ENCODE results near the gene AGBL4. TPM values are rescaled to one million over a fixed set of nuclear protein-coding genes. Genes with fewer than 3 reads are reported as not detected.
"Not testable (repeated sequence)": the region's sequence is repeated elsewhere in the genome, so short reads cannot be mapped to it uniquely, and the experiment has no call there.

The AGBL4 gene
- total RNA-seq, 1 donor from 2014 or later, result not detected

DNA sequence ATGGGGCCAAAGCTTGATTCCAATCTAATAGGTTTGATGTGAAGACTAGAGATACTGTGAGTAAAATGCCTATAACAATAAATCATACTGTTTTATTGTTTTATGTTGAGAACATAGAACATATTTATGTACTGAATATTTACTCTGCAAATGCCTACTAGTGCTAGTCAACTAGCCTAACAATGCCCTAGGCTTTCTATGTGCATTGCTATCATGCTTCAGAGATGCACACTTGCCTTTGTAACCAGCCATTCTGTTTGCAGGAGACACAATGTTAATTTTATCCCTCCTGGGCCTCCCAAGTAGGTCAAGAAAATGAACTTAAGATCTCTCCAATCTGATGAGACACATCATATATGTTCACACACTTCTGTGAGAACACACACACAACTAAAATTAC lies 716.3 kb downstream of the AGBL4 start:
- H3K27ac Mint-ChIP-seq (ENCODE audit: unreplicated experiment), result no peak overlapping the region

DNA sequence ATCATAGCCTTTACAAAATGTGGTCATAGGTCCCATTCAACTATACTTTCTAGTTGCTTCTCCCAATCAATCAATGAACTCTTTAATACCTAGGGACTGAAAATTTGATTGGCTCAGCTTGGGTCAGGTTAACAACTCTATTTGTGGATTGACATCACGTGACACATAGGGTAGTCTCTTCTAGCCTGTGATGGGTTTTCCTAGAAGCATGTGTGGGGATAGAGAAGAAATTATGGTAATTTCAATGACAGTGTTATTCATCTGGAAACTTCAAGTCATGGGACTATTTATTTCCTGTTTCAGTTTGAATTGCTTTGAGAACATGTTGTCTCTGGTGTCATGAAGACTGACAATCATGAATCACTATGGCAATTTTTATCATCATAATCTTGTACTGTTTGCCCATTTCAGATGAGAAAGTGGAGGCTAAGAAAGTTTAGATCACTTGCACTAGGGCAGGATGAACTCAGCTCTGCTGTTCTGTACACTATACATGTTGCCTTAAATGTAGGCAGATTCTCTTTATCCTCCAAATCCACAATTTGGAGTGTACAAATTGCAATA lies 717.2 kb downstream of the AGBL4 start:
- no peak for TF ChIP-seq CTCF (IDR thresholded peaks at IDR 0.05)
- Mint-ChIP-seq H3K27me3 (ENCODE audit: unreplicated experiment) (no peaks in the 10 kb centered on the region), H3K9me3 (ENCODE audit: unreplicated experiment) (peaks cover 42% of the 10 kb centered on the region), H3K27ac (ENCODE audit: unreplicated experiment) (no peak overlapping the region), H3K4me1 (ENCODE audit: unreplicated experiment) (no peaks in the 10 kb centered on the region), H3K36me3 (ENCODE audit: unreplicated experiment) (no peaks in the 10 kb centered on the region), H3K4me3 (ENCODE audit: unreplicated experiment) (no peak overlapping the region)
- DNase-seq (ENCODE audit: extremely low spot score, unreplicated experiment), result no peak

More for the DNA sequence above, 716.3 kb downstream of the AGBL4 start:
- H3K9me3 Mint-ChIP-seq (ENCODE audit: unreplicated experiment), result peaks cover 44% of the 10 kb centered on the region
- no peaks in the 10 kb centered on the region for H3K27me3 Mint-ChIP-seq (ENCODE audit: unreplicated experiment)
- no peak for DNase-seq (ENCODE audit: extremely low spot score, unreplicated experiment)
- H3K36me3 Mint-ChIP-seq (ENCODE audit: unreplicated experiment), result no peaks in the 10 kb centered on the region
- no peaks in the 10 kb centered on the region for H3K4me1 Mint-ChIP-seq (ENCODE audit: unreplicated experiment)
- H3K4me3 Mint-ChIP-seq (ENCODE audit: unreplicated experiment), result no peak overlapping the region
- no peak for TF ChIP-seq CTCF (IDR thresholded peaks at IDR 0.05)

DNA sequence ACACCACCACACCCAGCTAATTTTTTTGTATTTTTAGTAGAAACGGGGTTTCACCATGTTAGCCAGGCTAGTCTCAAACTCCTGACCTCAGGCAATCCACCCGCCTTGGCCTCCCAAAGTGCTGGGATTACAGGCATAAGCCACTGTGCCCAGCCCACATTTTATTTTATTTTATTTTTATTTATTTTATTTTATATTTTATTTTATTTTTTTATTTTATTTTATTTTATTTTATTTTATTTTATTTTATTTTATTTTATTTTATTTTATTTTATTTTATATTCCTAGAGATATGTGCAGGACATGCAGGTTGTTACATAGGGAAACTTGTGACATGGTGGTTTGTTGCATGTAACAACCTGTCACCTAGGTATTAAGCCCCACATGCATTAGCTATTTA lies 721.4 kb downstream of the AGBL4 start:
- H3K9me3 Mint-ChIP-seq (ENCODE audit: unreplicated experiment), result peaks cover 43% of the 10 kb centered on the region
- H3K27me3 Mint-ChIP-seq (ENCODE audit: unreplicated experiment); H3K4me3 Mint-ChIP-seq (ENCODE audit: unreplicated experiment): not testable (repeated sequence)

GRCh38 chr1:49298304-49298703 lies 725.5 kb downstream of the AGBL4 start:
- Mint-ChIP-seq H3K4me1 (ENCODE audit: unreplicated experiment) (no peaks in the 10 kb centered on the region), H3K27me3 (ENCODE audit: unreplicated experiment) (no peaks in the 10 kb centered on the region), H3K4me3 (ENCODE audit: unreplicated experiment) (no peak overlapping the region), H3K36me3 (ENCODE audit: unreplicated experiment) (no peaks in the 10 kb centered on the region), H3K9me3 (ENCODE audit: unreplicated experiment) (peaks cover 53% of the 10 kb centered on the region), H3K27ac (ENCODE audit: unreplicated experiment) (no peak overlapping the region)
- no peak for DNase-seq (ENCODE audit: extremely low spot score, unreplicated experiment)
- no peak for TF ChIP-seq CTCF (IDR thresholded peaks at IDR 0.05)

More for the DNA sequence above, 721.4 kb downstream of the AGBL4 start:
- H3K27ac Mint-ChIP-seq (ENCODE audit: unreplicated experiment); H3K36me3 Mint-ChIP-seq (ENCODE audit: unreplicated experiment); H3K4me1 Mint-ChIP-seq (ENCODE audit: unreplicated experiment); DNase-seq (ENCODE audit: extremely low spot score, unreplicated experiment): not testable (repeated sequence)

- no peaks in the 10 kb centered on the region for H3K27me3 Mint-ChIP-seq (ENCODE audit: unreplicated experiment)
- no peaks in the 10 kb centered on the region for H3K36me3 Mint-ChIP-seq (ENCODE audit: unreplicated experiment)
- H3K9me3 Mint-ChIP-seq (ENCODE audit: unreplicated experiment), result peaks cover 51% of the 10 kb centered on the region
- no peak for TF ChIP-seq CTCF (IDR thresholded peaks at IDR 0.05)
- no peak overlapping the region for H3K4me3 Mint-ChIP-seq (ENCODE audit: unreplicated experiment)
- no peaks in the 10 kb centered on the region for H3K4me1 Mint-ChIP-seq (ENCODE audit: unreplicated experiment)
- DNase-seq (ENCODE audit: extremely low spot score, unreplicated experiment), result no peak
- no peak overlapping the region for H3K27ac Mint-ChIP-seq (ENCODE audit: unreplicated experiment)
These were observed 726.0 kb downstream of the AGBL4 start for GRCh38 chr1:49297783-49298182.

DNA sequence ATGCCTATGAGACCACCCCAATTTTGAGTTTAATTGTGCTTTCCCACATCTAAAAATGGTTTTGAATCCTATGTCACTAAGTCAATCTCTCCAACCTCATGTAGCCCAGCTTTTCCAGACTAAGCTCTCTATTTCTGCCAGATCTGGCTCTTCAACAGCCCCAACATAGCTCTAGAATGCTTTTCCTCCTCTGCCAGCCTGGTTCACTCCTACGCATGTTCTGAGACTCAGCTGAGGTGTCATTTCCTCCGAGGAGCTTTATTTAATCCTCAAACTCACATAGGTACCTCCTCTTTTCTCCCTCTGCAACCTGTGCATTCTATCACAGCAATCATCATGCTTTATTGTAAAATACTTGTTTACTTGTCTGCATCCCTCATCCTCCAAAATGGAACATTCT lies 729.2 kb downstream of the AGBL4 start:
- TF ChIP-seq CTCF (IDR thresholded peaks at IDR 0.05), result no peak
- H3K27me3 Mint-ChIP-seq (ENCODE audit: unreplicated experiment), result no peaks in the 10 kb centered on the region
- H3K36me3 Mint-ChIP-seq (ENCODE audit: unreplicated experiment), result no peaks in the 10 kb centered on the region
- no peak overlapping the region for H3K27ac Mint-ChIP-seq (ENCODE audit: unreplicated experiment)
- H3K4me3 Mint-ChIP-seq (ENCODE audit: unreplicated experiment), result no peak overlapping the region
- peaks cover 47% of the 10 kb centered on the region for H3K9me3 Mint-ChIP-seq (ENCODE audit: unreplicated experiment)
- H3K4me1 Mint-ChIP-seq (ENCODE audit: unreplicated experiment), result no peaks in the 10 kb centered on the region
- DNase-seq (ENCODE audit: extremely low spot score, unreplicated experiment), result no peak

Data from osteocyte (in vitro differentiated cells).